HFFc6 (cell line): Measurements from ENCODE around the gene BRINP1. TPM values are rescaled to one million over a fixed set of nuclear protein-coding genes. Genes with fewer than 3 reads are reported as not detected.
"Not testable (repeated sequence)": the region's sequence is repeated elsewhere in the genome, so short reads cannot be mapped to it uniquely, and the experiment has no call there.

Source experiments
- DNase-seq: peaks from one replicate; pipeline ENCODE4 v3.0.0-alpha.2; 2018
- H3K27ac Mint-ChIP-seq: 2 replicates; pipeline ENCODE4 v1.8.0; 2020; ENCODE audit warnings: mild to moderate bottlenecking, mixed read lengths
- H3K27me3 Mint-ChIP-seq: 2 replicates; pipeline ENCODE4 v1.8.0; 2021; ENCODE audit warnings: mild to moderate bottlenecking, moderate library complexity, mixed read lengths; ENCODE audit not compliant: insufficient read depth
- H3K36me3 Mint-ChIP-seq: 2 replicates; pipeline ENCODE4 v1.8.0; 2021; ENCODE audit warnings: low read depth, mixed read lengths
- H3K4me1 Mint-ChIP-seq: 2 replicates; pipeline ENCODE4 v1.8.0; 2020; ENCODE audit warnings: low read depth, mixed read lengths
- H3K4me3 Mint-ChIP-seq: 2 replicates; pipeline ENCODE4 v1.8.0; 2020; ENCODE audit warnings: mild to moderate bottlenecking, moderate library complexity, mixed read lengths
- H3K9me3 Mint-ChIP-seq: 2 replicates; pipeline ENCODE4 v1.8.0; 2020; ENCODE audit warnings: mild to moderate bottlenecking, mixed read lengths
- CTCF ChIP-seq: fragments of 200-600 bp; sonication (generic); IDR thresholded peaks from 2 replicates; pipeline ENCODE4 v1.5.0; 2021; ENCODE audit warnings: antibody characterized with exemption, mild to moderate bottlenecking
- total RNA-seq, 6 experiments: library from RNA; stranded (reverse); fragmentation: NEBNext Ultra II Directional; extraction: Animal tissue kit (Norgen Biotek cat#: 25700); gene quantifications; 2 replicates in 1 of 6; 3 replicates in 5 of 6; pipeline ENCODE4 v1.2.3, GENCODE V29; 2021

BRINP1 gene
- total RNA-seq, 6 experiments from 2014 or later, result not detected

DNA sequence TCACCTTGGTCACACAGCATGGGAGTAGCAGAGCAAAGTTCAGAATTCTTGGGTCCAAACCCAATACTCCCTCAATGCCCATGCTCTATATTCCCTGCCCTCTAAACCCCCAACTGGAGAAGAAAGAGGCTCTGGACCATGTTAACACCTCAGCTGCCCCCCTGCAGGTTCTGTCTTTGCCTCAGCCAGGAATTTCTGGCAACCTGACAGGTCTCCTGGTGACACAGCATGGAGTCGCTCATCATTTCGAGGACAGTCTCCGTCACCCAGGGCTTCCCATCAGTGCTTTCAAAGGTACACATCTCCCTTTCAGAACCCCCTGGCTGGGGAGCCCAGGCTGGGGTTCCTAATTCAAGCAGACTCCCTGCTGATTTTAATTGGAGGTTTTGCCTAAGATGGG is 189.5 kb downstream of the BRINP1 start:
- Mint-ChIP-seq H3K27me3 (peaks cover 2% of the 10 kb centered on the region), H3K4me1 (no peaks in the 10 kb centered on the region), H3K4me3 (no peak overlapping the region), H3K9me3 (peaks cover 53% of the 10 kb centered on the region), H3K36me3 (peaks cover 10% of the 10 kb centered on the region; the same call in 1 of the 2 replicates), H3K27ac (no peak overlapping the region)
- TF ChIP-seq CTCF, result no peak
- no peak for DNase-seq

DNA sequence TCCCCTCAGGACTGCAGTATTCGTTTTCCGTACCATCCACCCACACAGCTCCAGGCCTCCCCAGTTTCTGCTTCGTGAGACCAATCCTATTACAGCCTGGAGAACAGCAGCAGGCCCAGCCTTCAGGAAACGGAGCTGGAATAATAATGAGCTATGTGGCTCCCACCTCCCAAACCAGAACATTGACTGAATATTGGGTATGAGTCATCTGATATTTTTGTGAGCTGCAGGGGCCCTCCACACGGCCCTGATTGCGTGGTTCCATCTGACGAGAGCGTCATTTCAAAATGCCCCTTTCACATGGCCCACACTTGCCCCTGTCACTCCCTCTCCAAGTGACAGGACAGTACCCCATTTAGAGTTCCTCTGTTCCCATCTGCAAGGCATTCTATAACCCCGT is 192.0 kb downstream of the BRINP1 start:
- H3K27me3 Mint-ChIP-seq, result peaks cover 2% of the 10 kb centered on the region
- no peak for TF ChIP-seq CTCF
- no peak for DNase-seq
- H3K27ac Mint-ChIP-seq, result no peak overlapping the region
- peaks cover 10% of the 10 kb centered on the region; the same call in 1 of the 2 replicates for H3K36me3 Mint-ChIP-seq
- H3K9me3 Mint-ChIP-seq, result peaks cover 41% of the 10 kb centered on the region
- H3K4me3 Mint-ChIP-seq, result no peak overlapping the region
- H3K4me1 Mint-ChIP-seq, result no peaks in the 10 kb centered on the region

DNA sequence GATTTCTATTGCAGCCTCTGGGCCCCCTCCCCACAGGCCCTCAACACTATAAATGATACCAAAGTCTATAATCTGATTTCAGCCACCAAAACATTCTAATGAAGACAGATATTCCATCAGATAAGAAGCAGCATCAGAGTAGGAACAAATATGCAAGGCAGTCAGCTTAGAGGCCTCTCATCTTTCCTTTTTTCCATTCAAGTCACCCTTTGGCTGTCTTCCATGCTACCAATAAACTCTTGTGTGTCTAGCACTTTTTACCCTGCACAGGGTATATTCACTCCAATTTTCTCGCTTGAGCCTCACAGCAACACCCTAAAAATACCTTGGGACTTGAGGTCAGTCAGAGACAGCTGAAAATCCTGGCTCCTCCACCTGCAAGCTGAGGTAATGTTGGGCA is 193.7 kb downstream of the BRINP1 start:
- H3K27me3 Mint-ChIP-seq, result peaks cover 2% of the 10 kb centered on the region; the same call in 1 of the 2 replicates
- peaks cover 10% of the 10 kb centered on the region; the same call in 1 of the 2 replicates for H3K36me3 Mint-ChIP-seq
- peaks cover 30% of the 10 kb centered on the region for H3K9me3 Mint-ChIP-seq
- H3K27ac Mint-ChIP-seq, result no peak overlapping the region
- H3K4me1 Mint-ChIP-seq, result no peaks in the 10 kb centered on the region
- no peak for TF ChIP-seq CTCF
- H3K4me3 Mint-ChIP-seq, result no peak overlapping the region
- DNase-seq, result no peak

GRCh38 chr9:119169222-119169621 is 200.0 kb downstream of the BRINP1 start:
- H3K27ac Mint-ChIP-seq, H3K27me3 Mint-ChIP-seq, H3K4me1 Mint-ChIP-seq, H3K4me3 Mint-ChIP-seq, H3K36me3 Mint-ChIP-seq, DNase-seq: not testable (repeated sequence)
- peaks cover 20% of the 10 kb centered on the region for H3K9me3 Mint-ChIP-seq

DNA sequence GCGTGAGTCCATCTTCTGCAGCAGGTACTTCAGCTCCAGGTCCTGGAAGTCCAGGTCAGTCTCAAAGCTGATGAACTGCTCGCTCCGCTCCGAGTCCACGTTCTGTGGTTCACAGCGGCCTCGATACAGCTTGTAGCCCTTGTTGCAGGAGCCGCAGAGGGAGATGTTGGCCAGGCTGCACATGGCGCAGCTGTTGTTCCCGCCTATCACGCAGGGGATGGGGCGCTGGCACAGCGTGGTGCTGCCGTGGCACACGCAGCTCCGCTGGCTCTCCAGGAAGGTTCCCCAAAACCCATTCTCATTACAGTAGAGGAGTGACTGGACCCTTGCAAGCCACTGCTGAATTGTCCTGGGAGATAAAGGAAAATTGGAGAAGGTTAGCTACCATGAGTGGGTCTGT is 201.4 kb downstream of the BRINP1 start:
- Mint-ChIP-seq H3K27me3 (no peaks in the 10 kb centered on the region; the same call in 1 of the 2 replicates), H3K9me3 (peaks cover 20% of the 10 kb centered on the region), H3K4me3 (no peak overlapping the region), H3K4me1 (no peaks in the 10 kb centered on the region), H3K36me3 (peaks cover 5% of the 10 kb centered on the region; the same call in 1 of the 2 replicates), H3K27ac (no peak overlapping the region)
- no peak for DNase-seq
- no peak for TF ChIP-seq CTCF

GRCh38 chr9:119167267-119167666 is 202.0 kb downstream of the BRINP1 start:
- TF ChIP-seq CTCF, result no peak
- H3K4me1 Mint-ChIP-seq, result no peaks in the 10 kb centered on the region

More at GRCh38 chr9:119167267-119167666, 202.0 kb downstream of the BRINP1 start:
- Mint-ChIP-seq H3K4me3 (no peak overlapping the region), H3K36me3 (peaks cover 5% of the 10 kb centered on the region; the same call in 1 of the 2 replicates), H3K9me3 (peaks cover 20% of the 10 kb centered on the region), H3K27me3 (no peaks in the 10 kb centered on the region; the same call in 1 of the 2 replicates), H3K27ac (no peak overlapping the region)
- no peak for DNase-seq
